ENCODE results near the gene RCOR2.
A peak's percentile ranks its signal among the peaks of the same experiment; 100 is the strongest.

The RCOR2 gene

GRCh38 chr11:63915961-63916836 is 765 bp downstream of the RCOR2 start:
- Mint-ChIP-seq H3K9me3 (no peaks in the 10 kb centered on the region), H3K27me3 (ENCODE audit: low read depth) (no peaks in the 10 kb centered on the region), H3K4me1 (peaks cover 19% of the 10 kb centered on the region), H3K36me3 (ENCODE audit: low read depth) (peaks cover 7% of the 10 kb centered on the region), H3K27ac (peak overlapping the region in 2 of 3 experiments; percentile 52 to 83), H3K4me3 (peak overlapping the region; percentile 89 to 91 (median 90))
- TF ChIP-seq CTCF (IDR thresholded peaks at IDR 0.05; ENCODE audit: unreplicated experiment in 3 of 3) = peak; percentile 35 to 58 (median 36)

GRCh38 chr11:63914896-63915691 is 1.9 kb downstream of the RCOR2 start:
- no peak for TF ChIP-seq CTCF (IDR thresholded peaks at IDR 0.05; ENCODE audit: unreplicated experiment in 3 of 3)
- peaks cover 20% of the 10 kb centered on the region for H3K4me1 Mint-ChIP-seq
- H3K4me3 Mint-ChIP-seq = peak overlapping the region; percentile 83 to 87 (median 87)
- no peaks in the 10 kb centered on the region for H3K27me3 Mint-ChIP-seq (ENCODE audit: low read depth)
- no peaks in the 10 kb centered on the region for H3K9me3 Mint-ChIP-seq
- peak overlapping the region in 2 of 3 experiments; percentile 60 to 80 for H3K27ac Mint-ChIP-seq
- peaks cover 7% of the 10 kb centered on the region for H3K36me3 Mint-ChIP-seq (ENCODE audit: low read depth)

GRCh38 chr11:63913866-63914830 is 2.8 kb downstream of the RCOR2 start:
- Mint-ChIP-seq H3K36me3 (ENCODE audit: low read depth) (peaks cover 7% of the 10 kb centered on the region), H3K4me1 (peaks cover 18% of the 10 kb centered on the region), H3K9me3 (no peaks in the 10 kb centered on the region), H3K27ac (peak overlapping the region in 1 of 3 experiments; percentile 65), H3K27me3 (ENCODE audit: low read depth) (no peaks in the 10 kb centered on the region), H3K4me3 (peak overlapping the region; percentile 58 to 78 (median 63))
- no peak for TF ChIP-seq CTCF (IDR thresholded peaks at IDR 0.05; ENCODE audit: unreplicated experiment in 3 of 3)

DNA sequence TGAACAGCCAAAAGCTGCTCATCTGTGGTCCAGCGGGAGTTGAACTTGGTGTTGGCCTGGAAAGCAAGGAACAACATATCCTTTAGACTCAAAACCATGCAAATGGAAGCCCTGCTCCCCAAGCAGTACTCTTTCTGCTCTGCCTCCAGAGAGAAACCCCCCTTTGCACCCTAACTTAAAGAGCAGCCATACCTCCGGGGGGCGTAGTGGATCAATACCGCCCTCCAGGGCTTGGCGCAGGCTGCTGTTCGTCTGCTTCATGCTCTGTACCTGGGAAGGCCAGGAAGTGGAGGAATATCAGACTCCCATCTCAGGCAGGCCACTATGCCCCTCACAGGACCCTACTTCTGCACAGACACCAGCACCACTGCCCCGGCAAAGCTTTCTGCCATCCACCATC is 4.3 kb downstream of the RCOR2 start:
- TF ChIP-seq CTCF (IDR thresholded peaks at IDR 0.05; ENCODE audit: unreplicated experiment in 3 of 3) = no peak
- Mint-ChIP-seq H3K9me3 (no peaks in the 10 kb centered on the region), H3K4me1 (peaks cover 25% of the 10 kb centered on the region), H3K36me3 (ENCODE audit: low read depth) (peaks cover 7% of the 10 kb centered on the region), H3K27ac (no peak overlapping the region), H3K27me3 (ENCODE audit: low read depth) (no peaks in the 10 kb centered on the region), H3K4me3 (no peak overlapping the region)

DNA sequence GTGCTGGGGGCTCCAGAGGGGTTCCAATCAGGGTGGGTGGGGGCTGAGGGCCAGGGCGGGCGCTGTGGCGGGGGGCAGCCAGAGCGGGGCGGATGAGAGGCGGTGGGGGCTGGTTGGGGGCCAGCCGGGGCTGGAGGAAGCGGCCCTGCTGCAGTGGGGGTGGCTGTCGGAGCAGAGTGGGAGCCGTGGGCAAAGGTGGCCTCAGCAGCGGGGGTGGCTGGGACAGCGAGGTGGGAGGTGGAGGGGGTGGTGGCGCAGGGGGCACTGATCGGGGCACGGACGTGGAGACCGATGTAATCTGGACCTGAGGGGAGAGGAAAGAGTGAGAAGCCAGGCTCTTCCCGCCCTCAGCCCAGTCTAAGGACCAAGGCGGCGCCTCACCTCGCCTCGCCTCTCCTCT is 5.1 kb downstream of the RCOR2 start:
- Mint-ChIP-seq H3K4me1 (peaks cover 32% of the 10 kb centered on the region), H3K27me3 (ENCODE audit: low read depth) (no peaks in the 10 kb centered on the region), H3K4me3 (no peak overlapping the region), H3K36me3 (ENCODE audit: low read depth) (peaks cover 7% of the 10 kb centered on the region), H3K9me3 (no peaks in the 10 kb centered on the region), H3K27ac (no peak overlapping the region)
- no peak for TF ChIP-seq CTCF (IDR thresholded peaks at IDR 0.05; ENCODE audit: unreplicated experiment in 3 of 3)
